Colon (tissue), 2 donors: ENCODE measurements around the gene REEP3.

Experiments
- FAIRE-seq: peaks from 2 replicates; lab custom pipeline; 2012; peaks lifted over from hg19 to GRCh38; lab: Jason Lieb, UNC
- donor health status: control.
- donor health status: control.

Gene REEP3

DNA sequence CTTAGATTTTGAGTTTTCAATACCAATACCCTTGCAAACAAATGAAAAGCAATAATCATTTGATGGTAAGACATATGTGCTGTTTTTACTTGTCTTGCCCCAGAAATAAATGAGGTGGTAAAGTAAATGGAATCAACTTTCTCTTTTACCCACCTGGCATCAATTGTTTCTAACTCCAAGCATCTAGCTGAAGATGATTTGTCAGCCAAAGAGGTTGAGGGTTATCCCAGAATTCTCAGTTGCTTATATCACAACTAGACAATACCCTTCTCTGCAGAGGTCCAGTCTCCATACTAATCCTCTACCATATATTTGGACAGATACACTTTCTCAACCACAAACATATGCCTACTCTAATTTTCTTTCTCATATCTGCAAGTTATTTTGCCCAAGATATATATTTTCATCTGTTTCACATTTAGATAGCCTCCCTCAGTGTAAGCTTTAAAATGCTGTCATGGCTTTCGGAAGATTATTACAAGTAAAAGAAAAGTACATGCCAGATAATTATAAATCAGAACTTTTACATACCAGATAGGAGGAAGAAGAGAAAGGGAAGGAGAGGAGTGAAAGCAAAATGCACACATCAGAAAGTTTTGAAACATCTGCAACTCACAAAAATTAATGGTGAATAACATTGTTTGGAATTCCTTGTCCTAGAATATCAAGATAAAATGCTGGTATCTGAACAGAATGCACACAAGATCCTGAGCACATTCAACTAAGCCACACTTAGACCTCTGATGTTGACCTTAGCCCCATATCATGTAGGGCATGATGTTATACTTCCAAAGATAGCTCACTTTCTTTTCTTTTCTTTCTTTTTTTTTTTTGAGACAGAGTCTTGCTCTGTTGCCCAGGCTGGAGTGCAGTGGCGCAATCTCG is 146.6 kb downstream of the REEP3 start:
- FAIRE-seq, result no peak

DNA sequence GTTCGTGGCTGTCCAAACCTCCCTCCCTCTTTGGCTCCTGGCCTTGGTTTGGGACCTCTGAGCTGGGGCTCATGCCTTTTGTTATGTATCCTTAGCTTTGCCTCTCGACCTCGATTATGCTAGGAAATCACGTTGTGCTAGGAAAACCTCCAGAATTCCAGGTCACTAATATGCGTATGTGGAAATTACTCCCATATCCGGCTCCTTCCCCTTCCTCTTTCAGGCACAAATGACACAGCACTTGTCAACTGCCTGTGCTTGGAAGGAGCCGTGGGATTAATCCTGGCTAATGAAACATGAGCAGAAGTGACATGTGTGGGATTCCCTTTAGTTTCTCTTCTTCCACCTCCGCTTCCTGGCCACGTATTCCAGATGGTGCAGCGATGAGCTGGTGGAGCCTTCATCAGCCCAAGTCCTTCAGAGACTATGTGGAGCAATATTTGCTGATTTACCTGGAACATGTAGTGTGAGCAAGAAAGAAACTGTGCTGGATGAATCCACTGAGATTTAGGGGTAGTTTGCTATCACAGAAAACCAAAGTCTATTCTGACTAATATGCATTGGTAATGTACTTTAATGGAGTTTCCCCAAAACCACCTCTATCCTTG is 149.2 kb downstream of the REEP3 start:
- no peak for FAIRE-seq

DNA sequence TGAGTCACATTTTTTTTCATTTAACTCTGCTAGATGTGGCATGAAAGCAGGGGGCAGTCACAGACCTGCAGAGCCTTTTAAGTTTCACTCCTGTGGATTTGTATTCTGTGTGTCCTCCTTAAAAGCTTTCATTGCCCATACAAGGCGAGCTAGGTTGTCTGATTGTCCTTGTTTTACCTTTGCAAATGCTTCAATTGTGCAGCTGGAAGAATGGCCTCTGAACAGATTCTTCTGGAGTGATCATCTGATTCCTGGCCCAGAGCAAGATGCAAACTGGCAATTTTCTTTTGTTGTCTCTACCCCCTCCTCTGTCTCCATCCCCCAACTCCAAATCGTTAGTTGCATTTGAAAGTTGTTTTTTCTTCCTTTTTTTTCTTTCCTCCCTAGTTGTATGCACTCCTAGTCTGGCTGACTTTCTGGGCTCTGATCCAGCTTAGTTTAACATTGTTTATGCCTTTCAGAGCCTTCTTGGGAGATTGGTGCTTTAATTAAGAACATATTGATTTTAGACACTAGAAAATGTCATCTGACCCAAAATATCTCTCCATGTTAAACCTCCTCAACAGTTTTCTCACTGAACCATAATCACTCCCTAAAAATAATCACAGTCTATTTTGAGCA is 150.2 kb downstream of the REEP3 start:
- FAIRE-seq, result no peak

- no peak for FAIRE-seq
Observed at GRCh38 chr10:63672491-63672890, 151.3 kb downstream of the REEP3 start.

- FAIRE-seq, result no peak
Observed at GRCh38 chr10:63673246-63673645, 152.0 kb downstream of the REEP3 start.

DNA sequence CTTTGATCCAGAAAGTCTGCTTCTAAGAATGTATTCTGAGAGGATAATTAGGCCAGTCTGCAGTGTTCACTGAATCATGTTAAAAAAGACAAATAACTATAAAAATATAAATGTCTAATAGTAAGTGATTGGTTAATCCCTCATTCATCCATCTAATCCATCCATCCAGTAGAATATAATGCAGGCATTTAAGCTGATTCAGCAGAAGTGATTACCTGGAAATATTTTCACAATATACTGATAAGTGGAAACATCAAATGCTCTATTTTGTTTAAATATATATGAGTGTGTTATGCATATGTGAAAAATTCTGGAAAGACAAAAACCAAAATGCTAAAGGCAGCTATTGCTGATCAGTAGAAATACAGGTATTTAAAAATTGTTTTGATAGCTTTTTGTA is 152.6 kb downstream of the REEP3 start:
- no peak for FAIRE-seq
